ENCODE data around the gene ZNF90. TPM values are rescaled to one million over a fixed set of nuclear protein-coding genes. Genes with fewer than 3 reads are reported as not detected.
"Not testable (repeated sequence)": the region's sequence is repeated elsewhere in the genome, so short reads cannot be mapped to it uniquely, and the experiment has no call there.

The ZNF90 gene
- total RNA-seq, 1 donor from 2014 or later: 5.4 TPM

- DNase-seq (ENCODE audit: extremely low spot score in 2 of 2): no peak
- Histone ChIP-seq H3K27ac (no peak overlapping the region), H3K27me3 (no peaks in the 10 kb centered on the region), H3K4me3 (no peak overlapping the region), H3K36me3 (no peaks in the 10 kb centered on the region), H3K9me3 (no peaks in the 10 kb centered on the region), H3K4me1 (peaks cover 23% of the 10 kb centered on the region)
- no peak for TF ChIP-seq POLR2AphosphoS5 (IDR thresholded peaks at IDR 0.05; ENCODE audit: insufficient read depth in 1 of 2, low read depth in 1 of 2)
- TF ChIP-seq POLR2A (IDR thresholded peaks at IDR 0.05): no peak
- TF ChIP-seq CTCF (IDR thresholded peaks at IDR 0.05): no peak
- intact Hi-C loops (cut with DNase I): no loop called here
These were observed 2.9 kb downstream of the ZNF90 start for GRCh38 chr19:20080656-20081055.

GRCh38 chr19:20082232-20082833 lies 4.5 kb downstream of the ZNF90 start:
- H3K4me3 ChIP-seq; H3K27me3 ChIP-seq; H3K36me3 ChIP-seq; H3K9me3 ChIP-seq; intact Hi-C loops (cut with DNase I); H3K27ac ChIP-seq; DNase-seq (ENCODE audit: extremely low spot score in 2 of 2): not testable (repeated sequence)
- H3K4me1 ChIP-seq: peaks cover 23% of the 10 kb centered on the region

- H3K27me3 ChIP-seq; H3K36me3 ChIP-seq; intact Hi-C loops (cut with DNase I); H3K9me3 ChIP-seq; DNase-seq (ENCODE audit: extremely low spot score in 2 of 2); H3K27ac ChIP-seq; H3K4me3 ChIP-seq: not testable (repeated sequence)
- H3K4me1 ChIP-seq: peaks cover 23% of the 10 kb centered on the region
These were observed 5.1 kb downstream of the ZNF90 start for GRCh38 chr19:20082876-20083275.

- no peak overlapping the region for H3K27ac ChIP-seq
- H3K4me3 ChIP-seq: no peak overlapping the region
- intact Hi-C loops (cut with DNase I): no loop called here
- H3K27me3 ChIP-seq: no peaks in the 10 kb centered on the region
- no peaks in the 10 kb centered on the region for H3K4me1 ChIP-seq
- DNase-seq (ENCODE audit: extremely low spot score in 2 of 2): no peak
- TF ChIP-seq POLR2A (IDR thresholded peaks at IDR 0.05) (no peak), CTCF (IDR thresholded peaks at IDR 0.05) (no peak), POLR2AphosphoS5 (IDR thresholded peaks at IDR 0.05; ENCODE audit: insufficient read depth in 1 of 2, low read depth in 1 of 2) (no peak)
- H3K36me3 ChIP-seq: peaks cover 0 to 15% of the 10 kb centered on the region in 2 donors
- peaks cover 4% of the 10 kb centered on the region for H3K9me3 ChIP-seq
These were observed 24.3 kb downstream of the ZNF90 start for GRCh38 chr19:20102097-20102496.

GRCh38 chr19:20103091-20103740 lies 25.4 kb downstream of the ZNF90 start:
- Histone ChIP-seq H3K36me3 (peaks cover 0 to 19% of the 10 kb centered on the region in 2 donors), H3K27ac (no peak overlapping the region), H3K9me3 (peaks cover 4% of the 10 kb centered on the region), H3K27me3 (no peaks in the 10 kb centered on the region), H3K4me1 (no peaks in the 10 kb centered on the region), H3K4me3 (no peak overlapping the region)
- DNase-seq (ENCODE audit: extremely low spot score in 2 of 2): no peak
- intact Hi-C loops (cut with DNase I): no loop called here
- TF ChIP-seq POLR2AphosphoS5 (IDR thresholded peaks at IDR 0.05; ENCODE audit: insufficient read depth in 1 of 2, low read depth in 1 of 2) (no peak), CTCF (IDR thresholded peaks at IDR 0.05) (no peak), POLR2A (IDR thresholded peaks at IDR 0.05) (no peak)

GRCh38 chr19:20107301-20107700 lies 29.5 kb downstream of the ZNF90 start:
- DNase-seq (ENCODE audit: extremely low spot score in 2 of 2): no peak
- Histone ChIP-seq H3K27me3 (no peaks in the 10 kb centered on the region), H3K36me3 (peaks cover 0 to 18% of the 10 kb centered on the region in 2 donors), H3K27ac (no peak overlapping the region), H3K4me3 (no peak overlapping the region), H3K9me3 (peaks cover 5% of the 10 kb centered on the region), H3K4me1 (no peaks in the 10 kb centered on the region)
- TF ChIP-seq CTCF (IDR thresholded peaks at IDR 0.05) (no peak), POLR2A (IDR thresholded peaks at IDR 0.05) (no peak), POLR2AphosphoS5 (IDR thresholded peaks at IDR 0.05; ENCODE audit: insufficient read depth in 1 of 2, low read depth in 1 of 2) (no peak)
- intact Hi-C loops (cut with DNase I): no loop called here

GRCh38 chr19:20118064-20118839 lies 40.5 kb downstream of the ZNF90 start:
- intact Hi-C loops (cut with DNase I); DNase-seq (ENCODE audit: extremely low spot score in 2 of 2); H3K27ac ChIP-seq; H3K4me1 ChIP-seq; H3K4me3 ChIP-seq; H3K27me3 ChIP-seq: not testable (repeated sequence)
- Histone ChIP-seq H3K9me3 (peaks cover 60% of the 10 kb centered on the region), H3K36me3 (peaks cover 0 to 64% of the 10 kb centered on the region in 2 donors)

Data from vagina (tissue), 2 donors.